ENCODE results near the gene CNTN4. TPM values are rescaled to one million over a fixed set of nuclear protein-coding genes. Genes with fewer than 3 reads are reported as not detected.

Gene CNTN4
- total RNA-seq, 1 experiment from 2014 or later = 1.6 TPM

- H2BK20ac ChIP-seq (ENCODE audit: low read depth, low read length, poor library complexity, severe bottlenecking) = no peak overlapping the region
- WGBS (ENCODE audit: extremely low coverage, insufficient read length, low lambda C conversion rate) = no CpG with 5 or more reads among the region's 4 CpGs
Measured at GRCh38 chr3:2579206-2579605, 480.5 kb downstream of the CNTN4 start.

More at GRCh38 chr3:2579206-2579605, 480.5 kb downstream of the CNTN4 start:
- no peak overlapping the region for H3K4me2 ChIP-seq (ENCODE audit: insufficient read depth, insufficient read length, low read length)
- H2BK15ac ChIP-seq (ENCODE audit: low read depth, low read length) = no peak overlapping the region
- H4K20me1 ChIP-seq (ENCODE audit: control insufficient read depth, insufficient read depth, insufficient read length) = no peaks in the 10 kb centered on the region
- no peaks in the 10 kb centered on the region for H3K4me1 ChIP-seq (ENCODE audit: insufficient read depth, low read length)
- no peak overlapping the region for H2BK5ac ChIP-seq (ENCODE audit: insufficient read length, low read length)
- H3K14ac ChIP-seq (ENCODE audit: insufficient read depth, low read length) = no peak overlapping the region
- H3T11ph ChIP-seq (ENCODE audit: low read length) = no peak overlapping the region
- H3K23ac ChIP-seq (ENCODE audit: insufficient read length, low read depth, low read length) = no peak overlapping the region
- H2AFZ ChIP-seq (ENCODE audit: low read length) = no peak overlapping the region
- no peak overlapping the region for H3K56ac ChIP-seq (ENCODE audit: insufficient read length, low read depth, low read length)
- TF ChIP-seq CTCF (conservative IDR thresholded peaks at IDR 0.05) = no peak
- no peak overlapping the region for H2BK120ac ChIP-seq (ENCODE audit: low read depth, low read length, poor library complexity, severe bottlenecking)
- H3K27ac ChIP-seq (ENCODE audit: insufficient read length, low read depth, low read length) = no peak overlapping the region
- no peak overlapping the region for H4K8ac ChIP-seq (replicated peaks; ENCODE audit: insufficient read length, low read depth, low read length)
- H3K9ac ChIP-seq (ENCODE audit: extremely low read depth, insufficient read length, low read length) = no peak overlapping the region
- no peak overlapping the region for H2BK12ac ChIP-seq (ENCODE audit: insufficient read length, low read depth, low read length)
- H3K9me3 ChIP-seq (ENCODE audit: control insufficient read depth, low read depth, low read length) = no peaks in the 10 kb centered on the region
- H3K79me2 ChIP-seq (ENCODE audit: insufficient read depth, low read length) = no peaks in the 10 kb centered on the region
- no peaks in the 10 kb centered on the region for H3K9me3 Mint-ChIP-seq
- no peak for DNase-seq
- H4K91ac ChIP-seq (ENCODE audit: insufficient read length, low read depth, low read length) = no peak overlapping the region
- no peaks in the 10 kb centered on the region for H3K27me3 Mint-ChIP-seq (ENCODE audit: low read depth)
- no peaks in the 10 kb centered on the region for H3K23me2 ChIP-seq (ENCODE audit: insufficient read length, low read depth, low read length, poor library complexity, severe bottlenecking)
- no peak overlapping the region for H3K4ac ChIP-seq (ENCODE audit: low read depth, low read length)
- H3K27me3 ChIP-seq (ENCODE audit: insufficient read depth, low read length) = no peaks in the 10 kb centered on the region
- H3K79me1 ChIP-seq (ENCODE audit: insufficient read depth, low read depth, low read length, poor library complexity, severe bottlenecking) = no peaks in the 10 kb centered on the region
- H3K4me1 Mint-ChIP-seq = no peaks in the 10 kb centered on the region
- H3K27ac Mint-ChIP-seq = no peak overlapping the region
- H3K36me3 Mint-ChIP-seq (ENCODE audit: insufficient read depth in 1 of 3, low read depth in 3 of 3) = no peaks in the 10 kb centered on the region
- no peak overlapping the region for H4K5ac ChIP-seq (ENCODE audit: insufficient read length, low read depth, low read length)
- no peak overlapping the region for H2AK5ac ChIP-seq (ENCODE audit: insufficient read length, low read length)
- no peak overlapping the region for H3K18ac ChIP-seq (ENCODE audit: insufficient read length, low read depth, low read length)
- H3K4me3 Mint-ChIP-seq = no peak overlapping the region

Data from H9 (cell line).